Activated CD8-positive, alpha-beta memory T cell treated with anti-CD3 and anti-CD28 coated beads for 4 hours (primary cell): ENCODE measurements around the gene EXT2.

Experiments used
- DNase-seq, 2 donors: peaks; one replicate each; pipeline ENCODE4 v3.0.0-alpha.2; 2020; ENCODE audit warnings: low read depth in 2 of 2

Gene EXT2

DNA sequence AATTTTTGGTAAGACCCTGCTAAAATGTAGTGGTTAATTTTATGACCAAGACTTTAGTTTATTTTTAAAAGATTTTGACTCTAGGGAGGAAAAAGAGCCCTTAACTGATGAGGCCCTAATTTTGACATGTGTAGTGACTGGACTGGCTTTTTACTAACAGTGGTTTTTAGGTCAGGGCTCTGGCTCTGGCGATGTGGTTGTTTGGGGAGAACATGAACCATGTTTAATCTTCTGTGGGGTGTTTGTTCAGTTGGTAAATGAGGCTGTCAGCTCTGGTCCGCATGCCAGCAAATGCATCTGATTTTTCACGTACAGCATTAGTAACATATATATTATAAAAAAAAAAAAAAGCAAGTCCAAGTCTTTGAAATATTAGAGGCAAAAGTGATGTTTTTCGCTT lies 104.3 kb downstream of the EXT2 start:
- no peak for DNase-seq

DNA sequence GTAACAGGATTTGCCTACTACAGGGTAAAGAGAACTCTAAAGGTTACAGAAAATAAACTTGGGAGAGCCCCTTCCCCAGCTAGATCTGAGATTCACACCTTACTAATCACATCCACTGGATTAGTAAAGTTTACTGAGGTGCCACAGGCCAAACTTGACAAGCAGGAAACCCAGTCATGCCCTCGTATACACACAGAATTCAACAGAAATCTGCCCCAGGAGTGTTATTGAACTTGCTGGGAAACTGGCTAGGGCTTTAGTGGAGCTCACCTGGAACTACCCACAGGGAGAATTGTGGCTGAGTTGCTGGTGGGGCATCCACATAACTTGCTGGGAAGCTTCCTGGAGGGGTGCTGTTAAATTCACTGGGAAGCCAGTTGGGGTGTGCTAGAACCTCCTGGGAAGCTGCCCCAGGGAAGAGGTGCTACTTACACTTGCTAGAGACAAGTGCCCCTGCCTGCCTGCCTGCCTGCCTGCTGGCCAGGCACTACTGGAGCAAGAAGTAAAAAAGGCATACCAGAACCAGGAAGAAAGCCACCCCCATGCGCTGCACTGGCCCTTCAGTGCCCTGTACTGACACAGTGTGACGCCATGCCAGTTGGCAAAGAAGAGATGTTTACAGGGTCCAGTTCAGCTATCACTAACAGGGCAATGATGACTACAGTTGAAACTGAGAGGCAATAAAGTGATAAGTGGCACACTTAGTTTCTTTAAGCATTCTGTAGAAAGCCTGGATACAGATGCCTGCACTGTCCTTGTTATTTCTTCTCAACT lies 108.0 kb downstream of the EXT2 start:
- DNase-seq = no peak

DNA sequence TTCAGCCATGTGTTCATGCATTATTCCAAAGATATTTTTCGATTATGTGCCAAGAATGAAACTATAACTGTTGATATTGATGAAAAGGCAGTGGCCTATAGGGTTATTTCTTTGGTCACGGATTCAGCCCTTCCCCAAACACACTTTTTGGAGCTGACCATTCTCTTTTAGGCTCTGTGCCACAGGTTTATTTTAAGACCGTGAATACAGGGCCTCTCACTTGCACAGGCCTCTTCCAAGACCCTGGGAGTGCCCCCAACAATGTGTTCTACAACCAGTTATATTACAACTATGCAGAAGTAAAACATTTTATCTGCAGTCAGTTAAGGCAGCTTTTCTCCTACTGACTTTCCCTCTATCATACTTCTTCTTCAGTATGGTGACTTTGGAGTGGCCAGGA lies 109.9 kb downstream of the EXT2 start:
- DNase-seq = no peak

DNA sequence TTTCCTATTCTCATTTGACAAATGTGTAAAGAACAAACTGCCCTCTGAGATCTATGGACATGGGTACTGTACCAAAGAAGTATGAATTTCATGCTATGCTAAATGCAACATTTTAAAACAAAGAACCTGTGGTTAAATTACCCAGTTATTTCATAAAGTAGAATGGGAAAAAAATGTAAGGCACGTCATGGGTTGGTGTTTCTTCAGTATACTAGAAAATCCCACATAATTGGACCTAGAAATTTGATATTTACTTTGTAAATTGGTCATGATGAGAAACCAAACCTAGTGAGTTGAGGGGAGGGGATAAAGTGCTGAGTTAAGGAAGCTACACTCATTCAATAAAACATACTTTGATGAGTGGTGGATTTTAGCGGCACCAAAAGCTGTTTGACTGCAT lies 110.4 kb downstream of the EXT2 start:
- no peak for DNase-seq

DNA sequence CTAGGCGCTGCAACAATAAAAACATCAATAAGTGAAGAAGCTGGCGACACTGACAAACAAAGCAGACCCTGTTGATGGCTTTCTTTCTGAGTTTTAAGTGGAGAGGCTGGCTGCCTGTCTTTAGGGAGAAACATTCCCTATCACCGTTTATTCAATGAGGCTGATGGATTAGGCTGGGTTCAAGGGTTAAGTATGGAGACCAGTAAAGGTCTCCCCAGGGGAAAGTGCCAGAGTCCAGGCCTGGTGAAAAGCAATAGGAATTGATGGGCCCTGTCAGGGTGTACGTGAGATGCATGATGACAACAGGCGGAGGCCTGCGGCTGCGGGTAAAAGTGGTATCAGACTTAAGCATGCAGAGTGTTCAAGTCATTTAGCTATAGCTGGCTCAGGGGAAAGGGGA lies 111.8 kb downstream of the EXT2 start:
- DNase-seq = no peak

DNA sequence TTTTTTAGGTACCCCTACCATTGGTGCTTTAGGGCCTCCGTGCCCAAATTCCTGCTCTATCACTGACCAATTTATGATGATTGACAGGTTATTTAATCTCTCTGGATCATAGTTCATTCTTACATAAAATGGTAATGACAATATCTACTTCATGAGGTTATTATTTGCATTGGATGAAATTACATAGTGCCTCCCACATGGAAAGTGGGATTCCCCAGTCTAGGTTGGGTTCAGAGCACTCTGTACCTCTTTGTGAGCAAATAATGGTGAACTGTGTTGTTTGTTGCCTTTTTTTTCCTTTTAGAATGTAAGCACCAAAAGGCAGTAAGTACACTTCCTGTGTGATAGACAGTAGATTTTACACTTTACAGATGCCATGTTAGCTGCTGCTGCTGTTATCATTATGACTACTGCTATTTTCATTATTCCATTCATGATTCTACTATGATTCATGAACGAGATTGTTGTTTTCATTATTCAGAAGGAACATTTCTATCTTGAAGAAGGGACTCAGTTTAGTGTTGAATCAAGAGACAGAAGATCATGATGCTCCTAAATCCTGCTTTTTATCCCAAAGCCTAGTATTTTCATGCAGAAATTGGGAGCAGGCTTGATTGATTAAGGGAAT lies 113.6 kb downstream of the EXT2 start:
- DNase-seq = no peak

DNA sequence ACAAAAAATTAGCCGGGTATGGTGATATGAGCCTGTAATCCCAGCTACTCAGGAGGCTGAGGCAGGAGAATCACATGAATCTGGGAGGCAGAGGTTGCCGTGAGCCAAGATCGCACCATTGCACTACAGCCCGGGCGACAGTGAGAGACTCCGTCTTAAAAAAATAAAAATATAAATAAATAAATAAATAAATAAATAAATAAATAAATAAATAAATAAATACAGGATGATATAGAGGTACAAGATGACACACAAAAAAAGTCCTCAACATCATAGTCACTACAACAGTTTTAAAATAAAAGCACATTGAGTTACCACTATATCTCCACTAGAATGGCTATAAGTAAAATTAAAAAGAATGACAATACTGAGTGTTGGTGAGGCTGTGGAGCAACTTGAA lies 116.7 kb downstream of the EXT2 start:
- no peak for DNase-seq

DNA sequence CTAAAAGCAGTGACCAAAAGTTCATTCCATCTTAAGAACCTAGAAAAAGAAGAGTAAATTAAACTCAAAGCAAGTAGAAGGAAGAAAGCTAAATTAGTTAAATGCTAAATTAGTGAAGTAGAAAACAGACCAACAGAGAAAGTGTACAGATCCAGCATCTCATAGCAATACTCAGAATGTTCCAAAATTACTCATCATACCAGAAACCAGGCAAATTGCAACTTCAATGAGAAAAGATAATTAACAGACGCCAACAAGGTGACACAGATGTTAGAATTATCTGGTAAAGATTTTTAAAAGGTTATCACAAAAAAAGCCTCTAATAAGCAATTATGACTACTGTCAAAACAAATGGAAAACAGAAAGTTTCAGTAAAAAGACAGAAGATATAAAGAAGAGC lies 117.7 kb downstream of the EXT2 start:
- no peak for DNase-seq

DNA sequence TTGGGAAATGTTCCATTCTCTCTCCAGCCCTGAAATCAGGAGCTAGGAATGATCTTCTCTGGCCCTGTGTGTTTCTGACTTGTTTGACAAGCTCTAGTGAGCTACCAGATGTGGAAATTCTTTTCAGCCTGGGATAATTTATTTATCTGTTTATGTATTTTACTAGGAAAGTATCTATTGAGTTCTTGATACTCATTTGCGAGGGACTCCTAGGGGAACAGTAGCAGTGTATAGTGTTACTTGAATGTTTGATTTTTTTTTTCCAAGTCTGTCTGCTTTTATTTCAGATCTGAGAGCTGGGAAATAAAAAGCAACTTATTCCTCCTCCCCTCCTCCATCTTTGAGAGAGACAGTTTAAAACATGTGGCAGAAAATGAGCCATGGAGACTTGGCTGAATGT lies 122.0 kb downstream of the EXT2 start:
- no peak for DNase-seq

DNA sequence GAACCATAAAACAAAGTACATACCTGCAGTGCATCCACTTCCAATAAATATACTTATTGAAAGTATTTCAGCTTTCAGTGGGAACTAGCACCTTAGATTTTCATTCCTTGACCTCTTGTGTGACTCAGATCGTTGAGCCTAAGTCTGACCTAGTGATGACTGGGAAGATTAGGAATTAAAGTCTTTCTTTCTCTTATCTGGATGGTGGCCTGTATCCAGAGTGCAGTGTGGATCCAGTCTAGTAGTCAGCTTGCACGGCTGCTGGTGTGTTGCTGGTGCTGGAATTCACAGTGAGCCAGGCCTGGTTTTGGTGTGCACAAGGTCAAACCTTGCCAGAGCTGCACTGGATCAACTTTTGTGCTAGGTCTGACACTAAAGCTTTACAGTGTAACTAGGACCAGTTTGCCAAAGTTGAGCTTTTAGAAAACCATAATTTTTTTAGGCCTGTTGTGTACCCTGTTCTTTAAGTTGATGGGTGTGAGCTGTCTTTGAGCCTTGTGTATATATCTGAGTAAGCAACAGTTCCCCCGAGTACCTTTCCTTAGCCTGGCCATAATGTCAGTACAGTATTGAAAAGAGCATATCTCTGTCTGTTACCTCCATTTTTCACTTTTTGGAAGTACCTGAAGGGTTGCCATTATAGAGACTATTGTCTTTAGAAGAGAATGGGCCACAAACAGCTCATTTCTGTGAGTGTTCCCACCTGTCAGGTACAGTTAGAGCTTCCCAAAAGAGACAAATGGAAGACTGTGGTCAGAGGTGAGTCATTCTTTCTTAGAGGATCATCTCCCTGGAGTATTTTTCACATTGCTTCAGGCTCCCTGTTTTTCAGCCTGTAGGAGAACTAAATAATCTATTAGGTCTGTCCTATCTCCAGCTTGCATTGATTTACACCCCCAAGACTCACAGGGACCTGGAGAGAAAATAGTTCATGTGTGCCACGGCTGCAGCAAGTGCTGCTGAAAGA lies 124.6 kb downstream of the EXT2 start:
- DNase-seq = no peak

DNA sequence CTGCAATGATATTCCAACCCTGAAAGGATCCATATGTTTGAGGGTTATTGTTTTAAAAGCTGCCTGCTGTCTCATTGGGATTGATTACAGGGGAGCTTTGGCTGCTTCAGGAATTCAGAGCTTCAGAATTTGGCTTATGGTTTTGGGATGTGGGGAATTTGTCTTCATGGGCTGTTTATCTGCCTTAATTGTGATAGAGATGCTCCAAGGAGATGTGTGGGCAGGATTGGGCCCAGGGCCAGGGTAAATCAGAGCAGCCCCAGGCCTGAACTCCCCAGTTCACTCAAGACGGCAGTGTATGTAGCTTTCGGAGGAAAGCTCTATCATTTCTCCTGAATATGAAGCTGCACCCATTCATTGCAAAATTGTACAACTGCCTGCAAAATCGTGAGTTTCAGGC lies 126.0 kb downstream of the EXT2 start:
- DNase-seq = no peak

DNA sequence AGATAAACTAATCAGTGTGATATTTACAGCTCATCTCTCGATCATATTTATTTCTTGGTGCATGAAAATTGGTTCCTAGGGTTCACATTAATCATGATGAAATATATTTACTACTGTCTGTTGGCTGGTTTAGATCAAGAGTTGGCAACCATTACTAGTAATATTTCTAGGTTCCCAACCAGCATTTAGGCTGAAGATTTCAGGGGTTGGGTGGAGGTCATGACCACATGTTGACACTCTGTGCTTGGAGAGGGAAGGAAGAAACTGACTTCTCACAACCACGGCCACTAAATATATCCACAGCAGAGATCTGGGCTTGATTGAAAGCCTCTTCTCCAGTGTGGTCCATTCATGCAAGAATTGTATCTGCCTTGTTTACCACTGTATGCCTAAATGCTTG lies 126.5 kb downstream of the EXT2 start:
- DNase-seq = no peak

DNA sequence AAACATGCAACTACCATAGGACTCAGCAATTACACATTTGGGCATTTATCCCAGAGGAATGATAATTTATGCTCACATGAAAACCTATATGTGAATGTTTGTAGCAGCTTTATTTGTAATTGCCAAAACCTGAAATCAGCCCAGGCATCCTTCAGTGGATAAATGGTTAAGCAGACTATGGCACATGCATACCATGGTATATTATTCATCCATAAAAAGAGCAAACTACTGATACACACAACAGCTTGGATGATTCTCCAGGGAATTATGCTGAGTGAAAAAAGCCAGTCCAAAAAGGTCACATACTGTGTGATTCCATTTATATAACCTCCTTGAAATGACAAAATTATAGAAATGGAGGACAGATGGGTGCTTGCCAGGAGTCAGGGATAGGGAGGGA lies 127.8 kb downstream of the EXT2 start:
- no peak for DNase-seq

DNA sequence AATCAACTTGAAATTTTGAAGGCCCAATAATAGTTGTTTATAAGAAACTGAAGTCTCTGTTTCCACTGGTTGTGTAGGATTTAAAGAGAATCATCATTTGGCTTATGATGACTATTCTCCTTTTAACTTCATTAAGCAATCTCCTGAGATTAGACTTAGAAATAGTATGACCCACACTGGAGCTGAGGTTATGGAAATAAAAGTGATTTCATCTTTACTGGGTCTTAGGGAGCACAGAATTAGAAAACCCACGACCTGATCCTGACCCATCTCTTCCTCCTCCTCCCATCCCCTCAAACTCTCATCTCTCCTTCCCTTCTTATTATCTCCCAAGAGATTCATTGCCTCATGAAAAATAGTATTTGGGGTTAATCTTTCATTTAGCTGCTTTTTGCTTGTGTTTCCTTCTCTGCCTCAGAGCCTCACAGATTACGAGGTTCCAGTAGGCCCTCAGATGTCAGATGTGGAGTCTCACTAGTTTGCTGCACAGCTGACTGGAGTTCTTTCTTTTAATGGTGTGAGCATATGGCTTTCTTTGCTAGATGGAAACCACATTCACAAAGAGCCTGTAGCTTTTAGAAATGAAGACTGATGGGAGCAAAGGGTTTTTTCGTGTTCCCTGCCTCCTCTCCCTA lies 129.5 kb downstream of the EXT2 start:
- DNase-seq = no peak

DNA sequence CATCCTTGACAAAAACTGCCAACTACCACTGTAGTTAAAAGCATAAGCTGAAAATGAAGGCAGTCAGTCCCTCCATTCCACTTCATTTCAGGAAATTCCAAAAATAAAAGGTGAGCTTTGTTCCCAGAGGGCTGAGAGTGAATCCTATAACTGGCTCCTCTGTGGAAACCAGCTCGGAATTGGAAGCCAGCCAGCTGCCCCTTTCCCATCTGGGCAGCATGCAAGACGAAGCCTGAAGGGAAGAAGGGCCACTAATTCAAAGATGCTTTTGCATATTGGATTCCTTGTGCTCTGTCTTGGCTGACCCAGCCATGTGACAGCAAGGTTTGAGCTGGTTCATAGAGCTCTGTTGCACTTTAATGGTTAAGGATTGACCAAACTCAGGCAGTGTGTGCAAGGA lies 131.0 kb downstream of the EXT2 start:
- DNase-seq = no peak

DNA sequence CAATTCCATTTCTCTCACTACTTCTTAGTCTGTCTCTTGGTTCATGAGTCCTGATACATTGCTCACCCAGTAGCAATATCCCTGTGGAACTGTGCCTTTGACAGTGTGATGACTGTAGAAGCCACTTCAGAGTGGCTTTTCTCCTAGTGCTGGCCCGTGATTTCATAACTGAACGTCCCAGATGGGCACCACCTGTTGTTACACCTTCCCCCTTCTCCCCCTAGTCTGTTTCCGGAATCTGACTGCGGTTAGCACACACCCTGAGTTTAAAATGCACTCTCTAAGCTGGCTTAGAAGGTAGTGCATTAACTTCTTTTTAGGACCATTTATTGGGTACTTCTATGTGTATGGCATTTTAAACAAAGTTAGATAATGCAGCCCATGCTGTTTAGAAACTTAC lies 131.5 kb downstream of the EXT2 start:
- DNase-seq = no peak

DNA sequence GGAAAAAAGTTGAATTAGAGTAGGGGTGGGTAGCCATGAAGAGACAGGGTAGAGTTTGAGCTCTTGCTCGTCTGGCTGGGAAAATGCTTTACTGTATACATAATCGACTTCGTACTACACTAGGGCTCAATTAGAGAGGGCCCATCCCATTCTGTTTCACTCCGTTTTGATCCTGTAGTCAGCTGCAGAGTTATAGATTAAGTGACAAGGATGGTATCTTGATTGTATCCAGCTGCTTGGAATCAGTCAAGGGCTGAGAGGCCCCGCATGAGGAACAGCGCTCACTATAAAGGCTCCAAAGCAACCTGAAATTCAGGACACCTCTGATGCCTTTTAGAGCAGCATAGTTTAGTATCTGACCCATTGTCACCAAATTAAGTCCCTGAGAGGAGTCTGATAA lies 132.9 kb downstream of the EXT2 start:
- DNase-seq = no peak

DNA sequence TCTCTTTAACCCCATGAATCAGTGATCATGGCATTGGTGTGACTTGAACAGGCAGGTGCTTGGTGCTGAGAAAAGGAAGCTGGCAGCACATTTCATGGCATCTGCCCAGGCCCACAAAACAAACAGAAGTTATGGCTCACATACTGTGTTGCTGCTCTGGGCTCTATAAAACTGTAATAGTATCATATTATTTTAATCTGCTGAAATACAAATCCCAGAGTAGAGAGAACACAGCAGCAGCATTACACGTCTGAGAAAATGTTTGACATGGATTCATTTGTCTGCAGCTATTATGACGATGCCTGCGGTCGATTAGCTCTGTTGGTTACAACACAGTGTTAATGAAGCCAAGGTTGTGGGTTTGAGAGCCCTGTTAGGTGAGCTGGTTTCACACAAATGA lies 133.6 kb downstream of the EXT2 start:
- DNase-seq = no peak

DNA sequence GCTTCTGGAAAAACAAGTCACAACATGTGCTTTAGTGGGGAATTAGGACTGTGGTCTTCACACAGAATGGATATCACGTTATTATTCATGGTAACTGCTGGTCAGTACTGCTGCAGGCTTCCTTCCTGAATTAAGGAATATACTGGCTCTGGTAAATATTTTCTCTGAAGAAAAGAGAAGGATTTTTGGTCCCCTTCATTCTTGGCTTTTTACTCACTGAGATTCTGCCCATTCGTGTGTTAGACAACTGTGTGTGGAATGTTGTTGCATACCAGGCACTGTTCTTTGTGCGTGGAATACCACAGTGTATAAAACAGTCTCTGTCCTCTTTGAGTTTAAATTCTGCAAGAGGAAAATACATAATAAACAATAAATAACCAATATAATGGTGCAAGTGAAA lies 134.1 kb downstream of the EXT2 start:
- no peak for DNase-seq

DNA sequence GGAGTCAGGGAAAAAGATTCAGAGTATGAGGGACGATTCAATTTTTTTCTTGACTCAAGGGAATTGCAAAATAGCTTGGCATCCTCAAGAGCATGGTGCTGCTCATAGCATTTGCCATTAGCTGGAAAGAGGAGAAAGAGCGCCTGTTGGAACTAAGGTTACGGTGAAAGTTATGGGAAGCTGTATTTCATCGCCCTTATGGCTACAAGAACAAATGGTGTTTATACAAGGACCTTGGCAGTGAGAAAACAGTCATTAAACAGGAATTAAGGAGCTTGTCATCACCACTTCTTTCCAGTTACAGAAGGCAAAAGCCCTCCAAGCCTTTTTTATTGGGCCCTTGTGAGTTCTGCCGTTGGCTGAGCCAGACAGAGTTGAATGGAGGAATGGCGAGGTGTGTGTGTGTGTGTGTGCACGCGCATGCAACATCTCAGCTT lies 140.3 kb downstream of the EXT2 start:
- no peak for DNase-seq

DNA sequence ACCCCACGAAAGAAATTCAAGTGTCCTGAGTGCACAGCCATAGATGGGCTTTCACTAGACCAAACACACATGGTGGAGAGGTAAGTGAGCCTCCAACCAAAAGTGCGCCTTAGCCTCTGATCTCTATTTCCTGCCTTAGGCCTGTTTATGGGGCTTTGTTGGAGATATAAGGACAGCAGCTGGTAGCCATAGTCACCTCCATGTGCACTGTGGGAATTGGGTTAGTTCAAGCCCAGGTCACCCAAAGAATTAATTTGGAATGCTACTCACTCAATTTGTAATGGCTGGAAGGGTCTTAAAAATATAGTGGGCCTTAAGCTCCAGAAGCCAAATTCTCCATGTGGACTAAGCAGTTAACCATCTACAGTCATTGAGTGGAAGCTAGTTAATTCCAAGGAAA lies 140.8 kb downstream of the EXT2 start:
- DNase-seq = no peak

DNA sequence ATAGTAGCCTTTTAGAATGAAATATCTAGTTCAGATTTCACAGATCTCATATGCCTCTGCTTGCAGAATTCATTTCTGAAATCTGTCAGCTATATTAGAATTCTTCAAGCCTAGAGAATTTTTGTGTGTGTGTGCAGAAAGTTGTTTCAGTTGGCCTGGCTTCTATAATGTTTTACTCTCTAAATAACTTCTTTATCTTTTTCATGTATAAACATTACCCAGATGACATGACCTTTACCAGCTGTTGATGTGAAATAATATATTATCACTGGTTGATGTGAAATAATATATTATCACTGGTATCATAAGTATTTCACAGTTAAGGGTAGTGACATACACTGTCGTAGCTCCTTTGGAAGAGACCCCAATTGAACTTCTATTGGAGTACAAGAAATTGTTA lies 141.7 kb downstream of the EXT2 start:
- DNase-seq = no peak
